IMR-90 (cell line): ENCODE data around the gene EXT2. TPM values are rescaled to one million over a fixed set of nuclear protein-coding genes. Genes with fewer than 3 reads are reported as not detected.
A peak's percentile ranks its signal among the peaks of the same experiment; 100 is the strongest.

ENCODE experiments used
- ATAC-seq: fragments of 200-7000 bp; cut with Tn5 transposase; 2 replicates; pipeline ENCODE4 v1.9.1; 2020; ENCODE audit warnings: low read depth, mild to moderate bottlenecking, moderate library complexity
- BruUV-seq: library from RNA; stranded (reverse); fragments of 400-500 nt; replicated peaks from 2 replicates; lab custom pipeline; 2021; lab: Mats Ljungman, UMichigan
- CTCF ChIA-PET: fragments of 300-600 bp; formaldehyde crosslinking; extraction: SDS; loops from one replicate; lab custom pipeline; 2021; ENCODE audit warnings: antibody characterized with exemption; lab: Yijun Ruan, JAX
- POLR2A ChIA-PET: fragments of 300-600 bp; sonication (Branson Sonifier 250); formaldehyde crosslinking; loops from one replicate; lab custom pipeline; 2022; ENCODE audit warnings: antibody characterized with exemption; ENCODE audit not compliant: unreplicated experiment; lab: Charles Lee
- DNase-seq: peaks from one replicate; pipeline ENCODE4 v3.0.0; 2013
- H2AFZ ChIP-seq: replicated peaks from 2 replicates; pipeline ENCODE3; 2013; ENCODE audit warnings: low read length, mild to moderate bottlenecking; ENCODE audit not compliant: poor library complexity
- H2AK5ac ChIP-seq: 2 replicates; pipeline ENCODE4 v1.6.1; 2013; ENCODE audit warnings: low read depth, low read length, inconsistent platforms
- H2AK9ac ChIP-seq: replicated peaks from 2 replicates; pipeline ENCODE3; 2013; ENCODE audit warnings: mild to moderate bottlenecking, low read depth, low read length, moderate library complexity; ENCODE audit not compliant: poor library complexity
- H2BK120ac ChIP-seq: 2 replicates; pipeline ENCODE4 v1.6.1; 2013; ENCODE audit warnings: low read depth, low read length, inconsistent platforms
- H2BK15ac ChIP-seq: 3 replicates; pipeline ENCODE4 v1.6.1; 2013; ENCODE audit warnings: low read depth, low read length, inconsistent platforms
- H2BK20ac ChIP-seq: 2 replicates; pipeline ENCODE4 v1.6.1; 2013; ENCODE audit warnings: low read depth, mild to moderate bottlenecking, inconsistent platforms, low read length, moderate library complexity
- H2BK5ac ChIP-seq: 2 replicates; pipeline ENCODE4 v1.6.1; 2013; ENCODE audit warnings: mild to moderate bottlenecking, low read depth, low read length, inconsistent platforms; ENCODE audit not compliant: poor library complexity, severe bottlenecking
- H3K14ac ChIP-seq: replicated peaks from 2 replicates; pipeline ENCODE4 v1.6.1; 2013; ENCODE audit warnings: low read depth, low read length, inconsistent platforms
- H3K18ac ChIP-seq: 2 replicates; pipeline ENCODE4 v1.6.1; 2013; ENCODE audit warnings: low read depth, low read length, control low read depth
- H3K23ac ChIP-seq: 2 replicates; pipeline ENCODE4 v1.6.1; 2013; ENCODE audit warnings: low read depth, low read length, inconsistent platforms
- H3K27ac ChIP-seq: 2 replicates; pipeline ENCODE4 v1.5.1; 2013; ENCODE audit warnings: mild to moderate bottlenecking, control low read depth, low read length; ENCODE audit not compliant: insufficient read depth
- H3K27me3 ChIP-seq: 2 replicates; pipeline ENCODE4 v1.6.1; 2013; ENCODE audit warnings: low read length; ENCODE audit not compliant: control insufficient read depth, insufficient read depth
- H3K36me3 ChIP-seq: 2 replicates; pipeline ENCODE4 v1.6.1; 2013; ENCODE audit warnings: low read length, mixed read lengths; ENCODE audit not compliant: control insufficient read depth, insufficient read depth
- H3K4ac ChIP-seq: 2 replicates; pipeline ENCODE4 v1.6.1; 2013; ENCODE audit warnings: low read depth, low read length, inconsistent platforms
- H3K4me1 ChIP-seq: 2 replicates; pipeline ENCODE4 v1.6.1; 2013; ENCODE audit warnings: low read length, mixed read lengths; ENCODE audit not compliant: control insufficient read depth, insufficient read depth
- H3K4me2 ChIP-seq: 2 replicates; pipeline ENCODE4 v1.6.1; 2013; ENCODE audit warnings: low read depth, mild to moderate bottlenecking, control low read depth, low read length, moderate library complexity
- H3K4me3 ChIP-seq: 2 replicates; pipeline ENCODE4 v1.5.1; 2013; ENCODE audit warnings: low read depth, mild to moderate bottlenecking, control low read depth, low read length, moderate library complexity; ENCODE audit not compliant: insufficient read depth
- H3K56ac ChIP-seq: 2 replicates; pipeline ENCODE4 v1.6.1; 2013; ENCODE audit warnings: low read length, inconsistent platforms; ENCODE audit not compliant: insufficient read depth; ENCODE audit errors: extremely low read depth
- H3K79me1 ChIP-seq, 2 experiments: 2 replicates each; pipeline ENCODE4 v1.6.1; 2013; ENCODE audit warnings: low read length in 2 of 2, inconsistent platforms in 1 of 2, low read depth in 1 of 2
- H3K9ac ChIP-seq: 2 replicates; pipeline ENCODE4 v1.6.1; 2013; ENCODE audit warnings: low read depth, low read length, control low read depth
- H3K9me1 ChIP-seq: 2 replicates; pipeline ENCODE4 v1.6.1; 2013; ENCODE audit warnings: low read length, inconsistent platforms; ENCODE audit not compliant: insufficient read depth
- H3K9me3 ChIP-seq: 2 replicates; pipeline ENCODE4 v1.6.1; 2013; ENCODE audit warnings: low read length; ENCODE audit not compliant: control insufficient read depth, insufficient read depth
- H4K20me1 ChIP-seq: 2 replicates; pipeline ENCODE4 v1.6.1; 2013; ENCODE audit warnings: low read length, inconsistent platforms; ENCODE audit not compliant: insufficient read depth
- H4K5ac ChIP-seq: 2 replicates; pipeline ENCODE4 v1.6.1; 2013; ENCODE audit warnings: mild to moderate bottlenecking, low read depth, low read length, control low read depth
- H4K8ac ChIP-seq, 2 experiments: 2 replicates each; pipeline ENCODE4 v1.6.1; 2013; ENCODE audit warnings: low read depth in 2 of 2, low read length in 2 of 2, control low read depth in 1 of 2, inconsistent platforms in 1 of 2
- H4K91ac ChIP-seq: 2 replicates; pipeline ENCODE4 v1.6.1; 2013; ENCODE audit warnings: low read depth, low read length, inconsistent platforms; ENCODE audit not compliant: insufficient read depth
- BHLHE40 ChIP-seq: fragments of 150-350 bp; IDR thresholded peaks from 2 replicates; pipeline ENCODE4 v1.6.1; 2016; ENCODE audit warnings: mild to moderate bottlenecking, low read depth, low read length
- CEBPB ChIP-seq: IDR thresholded peaks from 2 replicates; pipeline ENCODE4 v1.6.1; 2012; ENCODE audit warnings: low read depth, low read length, improper control_type of control experiment
- CHD1 ChIP-seq: IDR thresholded peaks from 2 replicates; pipeline ENCODE4 v1.6.1; 2012; ENCODE audit warnings: low read depth, low read length, improper control_type of control experiment
- MAZ ChIP-seq: IDR thresholded peaks from 2 replicates; pipeline ENCODE4 v1.6.1; 2012; ENCODE audit warnings: low read depth, mild to moderate bottlenecking, low read length, improper control_type of control experiment, moderate library complexity, borderline replicate concordance
- MXI1 ChIP-seq: IDR thresholded peaks from 2 replicates; pipeline ENCODE4 v1.6.1; 2012; ENCODE audit warnings: low read depth, mild to moderate bottlenecking, low read length, moderate library complexity, borderline replicate concordance
- NFE2L2 ChIP-seq: fragments of 150-350 bp; IDR thresholded peaks from 2 replicates; pipeline ENCODE4 v1.6.1; 2016; ENCODE audit warnings: low read depth, mild to moderate bottlenecking, low read length
- POLR2A ChIP-seq: IDR thresholded peaks from 2 replicates; pipeline ENCODE4 v1.6.1; 2012; ENCODE audit warnings: mild to moderate bottlenecking, low read depth, low read length
- RAD21 ChIP-seq: IDR thresholded peaks from 2 replicates; pipeline ENCODE4 v1.6.1; 2012; ENCODE audit warnings: low read length, improper control_type of control experiment
- RCOR1 ChIP-seq: IDR thresholded peaks from 2 replicates; pipeline ENCODE4 v1.6.1; 2012; ENCODE audit warnings: mild to moderate bottlenecking, low read length, improper control_type of control experiment; ENCODE audit not compliant: insufficient replicate concordance
- RFX5 ChIP-seq: IDR thresholded peaks from 2 replicates; pipeline ENCODE4 v1.8.0; 2012; ENCODE audit warnings: low read depth, mild to moderate bottlenecking, low read length, moderate library complexity
- SMC3 ChIP-seq: fragments of 150-350 bp; IDR thresholded peaks from 2 replicates; pipeline ENCODE4 v1.6.1; 2016; ENCODE audit warnings: low read depth, mild to moderate bottlenecking, antibody characterized with exemption, low read length, moderate library complexity
- WGBS, 2 experiments: methylation state at CpG; one replicate each; pipeline versions ENCODE4 v1.1.5 to v1.1.7; 2013; ENCODE audit warnings: missing lambda C conversion rate in 2 of 2; ENCODE audit not compliant: insufficient read length in 1 of 2; ENCODE audit errors: extremely low coverage in 2 of 2; 5-methylcytosine and 5-hydroxymethylcytosine counted together
- dilution Hi-C: fragments of 300-500 bp; cut with HindIII; formaldehyde crosslinking; loops from one replicate; pipeline ENCODE4 v1.14.3; 2018; ENCODE audit warnings: low sequenced_read_pairs; ENCODE audit not compliant: unreplicated experiment
- in situ Hi-C: fragments of 300-500 bp; cut with MboI; formaldehyde crosslinking; loops from 3 replicates; pipeline ENCODE4 v1.14.3; 2019; ENCODE audit warnings: low sequenced_read_pairs, inconsistent platforms, mixed read lengths
- intact Hi-C: fragments of 100-400 bp; cut with micrococcal nuclease; formaldehyde crosslinking; loops from 2 replicates; pipeline ENCODE4 v1.10.0; 2022
- polyA plus RNA-seq, 3 experiments: library from polyadenylated mRNA; depleted of rRNA; stranded (reverse); fragments of >200 nt; gene quantifications; 2 replicates each; pipeline ENCODE4 v1.2.3, GENCODE V29; 2012; ENCODE audit warnings: low replicate concordance in 1 of 3
- total RNA-seq: library from RNA; depleted of rRNA; stranded (reverse); fragments of >200 nt; gene quantifications from 2 replicates; pipeline ENCODE4 v1.2.3, GENCODE V29; 2012
- TF ChIP-seq, protein P1 (sequence below): conservative IDR thresholded peaks from 2 replicates; pipeline ENCODE4 v1.5.1; 2012; ENCODE audit warnings: mild to moderate bottlenecking, low read depth, low read length, improper control_type of control experiment
- TF ChIP-seq, protein P2 (sequence below): fragments of 150-350 bp; IDR thresholded peaks from 2 replicates; pipeline ENCODE4 v1.6.1; 2016; ENCODE audit warnings: low read depth, mild to moderate bottlenecking, low read length, moderate library complexity, borderline replicate concordance

Gene EXT2
- total and polyA plus RNA-seq, 2 of the 4 experiments (the other 2 are of a cell fraction): 75.0 to 85.3 TPM

DNA sequence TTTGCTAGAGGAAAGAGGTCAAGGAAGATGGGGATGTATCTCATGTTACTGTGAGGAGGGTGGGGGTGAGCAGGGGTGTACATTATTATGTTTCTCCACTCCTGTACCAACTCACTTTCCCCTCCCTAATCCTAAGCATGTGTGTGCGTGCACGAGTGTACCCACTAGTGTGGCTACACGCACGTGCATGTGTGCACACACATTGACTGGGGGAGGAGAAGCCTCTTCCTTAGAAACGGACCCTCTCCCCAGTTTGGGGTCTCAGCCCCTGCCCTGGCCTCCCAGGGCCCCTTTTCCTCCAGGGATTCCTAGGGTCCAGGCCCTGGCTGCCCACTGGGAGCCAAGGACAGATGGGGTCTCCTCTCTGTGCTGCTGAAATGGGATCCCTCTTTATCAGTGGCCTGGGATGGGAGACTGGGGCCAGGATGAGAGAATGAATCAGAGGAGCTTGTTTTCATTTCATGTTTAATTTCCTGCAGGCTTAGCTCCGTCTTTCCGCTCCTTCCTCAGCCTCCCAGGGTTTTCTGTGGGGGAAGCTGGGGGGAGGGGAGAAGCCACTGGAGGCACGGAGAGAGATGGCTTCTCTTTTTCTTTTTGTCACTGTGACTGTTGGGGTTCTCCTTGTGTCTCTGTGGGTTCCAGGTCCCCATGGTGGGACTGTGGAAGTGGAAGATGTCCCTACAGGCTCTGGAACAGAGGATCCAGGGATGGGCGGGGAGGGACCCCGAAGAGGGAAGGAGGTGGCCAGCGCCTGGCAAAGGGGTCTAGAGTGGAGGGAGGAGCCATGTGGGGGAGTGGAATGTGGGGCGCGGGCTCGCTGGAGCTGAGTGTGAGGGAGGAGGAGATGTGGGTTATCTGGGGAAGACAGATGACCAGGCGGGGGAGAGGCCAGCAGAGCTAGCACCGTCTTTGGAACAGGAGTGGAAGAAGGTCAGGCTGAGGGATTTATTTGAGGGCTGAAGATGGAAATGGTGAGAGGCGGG is 174.2 kb downstream of the EXT2 start:
- Histone ChIP-seq H3K9me1 (no peaks in the 10 kb centered on the region; the same call in 1 of the 2 replicates), H3K9me3 (no peaks in the 10 kb centered on the region), H3K23ac (peak overlapping the region; percentile 69; the same call in 1 of the 2 replicates), H3K4me2 (peak overlapping the region; percentile 64), H2AK5ac (no peak overlapping the region), H2BK120ac (peak overlapping the region; percentile 90), H4K91ac (peak overlapping the region; percentile 77), H3K4ac (peak overlapping the region; percentile 82), H3K27ac (peak overlapping the region; percentile 56), H3K4me1 (peaks cover 10% of the 10 kb centered on the region; the same call in 1 of the 2 replicates), H3K4me3 (no peak overlapping the region), H4K8ac (peak overlapping the region; percentile 87 to 90), H2BK20ac (peak overlapping the region; percentile 87), H3K56ac (no peak overlapping the region; the same call in 1 of the 2 replicates), H2AFZ (peak overlapping the region; percentile 91), H2BK5ac (no peak overlapping the region), H3K36me3 (no peaks in the 10 kb centered on the region), H3K18ac (peak overlapping the region; percentile 14; the same call in 1 of the 2 replicates), H4K20me1 (no peaks in the 10 kb centered on the region), H4K5ac (peak overlapping the region; percentile 26; the same call in 1 of the 2 replicates), H2AK9ac (peak overlapping the region; percentile 62), H2BK15ac (peak overlapping the region; percentile 12; the same call in 1 of the 3 replicates), H3K79me1 (no peaks in the 10 kb centered on the region), H3K27me3 (no peaks in the 10 kb centered on the region; the same call in 1 of the 2 replicates), H3K14ac (peak overlapping the region; percentile 87), H3K9ac (no peak overlapping the region)
- dilution Hi-C loops (no loop called here), in situ Hi-C loops (no loop called here), intact Hi-C loops (no loop called here)
- DNase-seq (peak; percentile 60), ATAC-seq (peak; percentile 89)
- CTCF ChIA-PET: interaction anchor here (0.5 kb wide), 1 partner anchor 163 kb away, joined by 4 read pairs; no protein-coding TSS in a partner anchor
- no TSS peak for BruUV-seq
- POLR2A ChIA-PET: no interaction called here
- WGBS, 2 experiments: 38% methylated on average over 3 of the region's 17 CpGs; no CpG with 5 or more reads in 1 of the 2 experiments
- TF ChIP-seq RAD21 (no peak), NFE2L2 (no peak), RCOR1 (no peak), MAZ (no peak), CEBPB (no peak), POLR2A (no peak), SMC3 (no peak), CHD1 (no peak), BHLHE40 (no peak), RFX5 (no peak), MXI1 (no peak)
- TF ChIP-seq, protein P1, sequence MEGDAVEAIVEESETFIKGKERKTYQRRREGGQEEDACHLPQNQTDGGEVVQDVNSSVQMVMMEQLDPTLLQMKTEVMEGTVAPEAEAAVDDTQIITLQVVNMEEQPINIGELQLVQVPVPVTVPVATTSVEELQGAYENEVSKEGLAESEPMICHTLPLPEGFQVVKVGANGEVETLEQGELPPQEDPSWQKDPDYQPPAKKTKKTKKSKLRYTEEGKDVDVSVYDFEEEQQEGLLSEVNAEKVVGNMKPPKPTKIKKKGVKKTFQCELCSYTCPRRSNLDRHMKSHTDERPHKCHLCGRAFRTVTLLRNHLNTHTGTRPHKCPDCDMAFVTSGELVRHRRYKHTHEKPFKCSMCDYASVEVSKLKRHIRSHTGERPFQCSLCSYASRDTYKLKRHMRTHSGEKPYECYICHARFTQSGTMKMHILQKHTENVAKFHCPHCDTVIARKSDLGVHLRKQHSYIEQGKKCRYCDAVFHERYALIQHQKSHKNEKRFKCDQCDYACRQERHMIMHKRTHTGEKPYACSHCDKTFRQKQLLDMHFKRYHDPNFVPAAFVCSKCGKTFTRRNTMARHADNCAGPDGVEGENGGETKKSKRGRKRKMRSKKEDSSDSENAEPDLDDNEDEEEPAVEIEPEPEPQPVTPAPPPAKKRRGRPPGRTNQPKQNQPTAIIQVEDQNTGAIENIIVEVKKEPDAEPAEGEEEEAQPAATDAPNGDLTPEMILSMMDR: no peak
- TF ChIP-seq, protein P2, sequence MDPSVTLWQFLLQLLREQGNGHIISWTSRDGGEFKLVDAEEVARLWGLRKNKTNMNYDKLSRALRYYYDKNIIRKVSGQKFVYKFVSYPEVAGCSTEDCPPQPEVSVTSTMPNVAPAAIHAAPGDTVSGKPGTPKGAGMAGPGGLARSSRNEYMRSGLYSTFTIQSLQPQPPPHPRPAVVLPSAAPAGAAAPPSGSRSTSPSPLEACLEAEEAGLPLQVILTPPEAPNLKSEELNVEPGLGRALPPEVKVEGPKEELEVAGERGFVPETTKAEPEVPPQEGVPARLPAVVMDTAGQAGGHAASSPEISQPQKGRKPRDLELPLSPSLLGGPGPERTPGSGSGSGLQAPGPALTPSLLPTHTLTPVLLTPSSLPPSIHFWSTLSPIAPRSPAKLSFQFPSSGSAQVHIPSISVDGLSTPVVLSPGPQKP: no peak
